ENCODE results near the gene ALS2CL.

- TF ChIP-seq POLR2A (IDR thresholded peaks at IDR 0.05) (no peak), CTCF (IDR thresholded peaks at IDR 0.05) (no peak), EP300 (IDR thresholded peaks at IDR 0.05) (no peak)
These were observed 27.0 kb downstream of the ALS2CL start for GRCh38 chr3:46666453-46666845.

Measured in ovary (tissue), 3 donors.